B cell (primary cell): Measurements from ENCODE around the gene BPIFB3. TPM values are rescaled to one million over a fixed set of nuclear protein-coding genes. Genes with fewer than 3 reads are reported as not detected.

Source experiments
- ATAC-seq: fragments of 200-7000 bp; cut with Tn5 transposase; one replicate; pipeline ENCODE4 v1.10.0; 2021; ENCODE audit warnings: low read depth, mild to moderate bottlenecking, moderate number of reproducible peaks, moderate library complexity
- CTCF ChIA-PET: fragments of 350-600 bp; sonication (Branson Sonifier 250); formaldehyde crosslinking; loops from one replicate; lab custom pipeline; 2021; ENCODE audit warnings: antibody characterized with exemption, inconsistent platforms; lab: Charles Lee
- POLR2A ChIA-PET: fragments of 350-600 bp; sonication (Branson Sonifier 250); formaldehyde crosslinking; loops from one replicate; lab custom pipeline; 2021; ENCODE audit warnings: antibody characterized with exemption; lab: Charles Lee
- DNase-seq: peaks from one replicate; pipeline ENCODE4 v3.0.0; 2013
- H2AFZ ChIP-seq: 2 replicates; pipeline ENCODE4 v1.6.1; 2012; ENCODE audit warnings: mild to moderate bottlenecking, low read depth, low read length; ENCODE audit not compliant: insufficient read depth, poor library complexity, severe bottlenecking
- H3K27ac ChIP-seq, 2 donors: 1 replicate in 1 of 2; 2 replicates in 1 of 2; pipeline ENCODE4 v1.5.1; 2012 to 2013; ENCODE audit warnings: low read length in 2 of 2, mild to moderate bottlenecking in 2 of 2, moderate library complexity in 1 of 2
- H3K27me3 ChIP-seq, 4 experiments: fragments of 200-600 bp in 1 of 4; sonication (generic) in 1 of 4; replicated peaks in 1 of 4; 1 replicate in 2 of 4; 2 replicates in 2 of 4; pipeline versions ENCODE4 v1.6.1 to v1.7.0; 2013 to 2016; ENCODE audit warnings: low read length in 3 of 4, mild to moderate bottlenecking in 2 of 4, mixed read lengths in 1 of 4, moderate library complexity in 1 of 4; ENCODE audit not compliant: insufficient read depth in 4 of 4, control insufficient read depth in 3 of 4; ENCODE audit errors: control extremely low read depth in 1 of 4
- H3K36me3 ChIP-seq, 2 experiments: replicated peaks in 1 of 2; 1 replicate in 1 of 2; 2 replicates in 1 of 2; pipeline versions ENCODE4 v1.6.1 to v1.7.1; 2013; ENCODE audit warnings: low read length in 1 of 2; ENCODE audit not compliant: insufficient read depth in 2 of 2, control insufficient read depth in 1 of 2; ENCODE audit errors: control extremely low read depth in 1 of 2, extremely low read depth in 1 of 2
- H3K4me1 ChIP-seq, 2 donors: fragments of 200-600 bp in 1 of 2; sonication (generic) in 1 of 2; 1 replicate in 1 of 2; 2 replicates in 1 of 2; pipeline versions ENCODE4 v1.5.1 to v1.6.1; 2013 to 2017; ENCODE audit warnings: low read length in 2 of 2; ENCODE audit not compliant: control insufficient read depth in 2 of 2, insufficient read depth in 2 of 2
- H3K4me2 ChIP-seq: replicated peaks from 2 replicates; pipeline ENCODE3; 2012; ENCODE audit warnings: mild to moderate bottlenecking, low read depth, low read length; ENCODE audit not compliant: poor library complexity, severe bottlenecking
- H3K4me3 ChIP-seq, 5 experiments: fragments of 200-600 bp in 1 of 5; sonication (generic) in 1 of 5; 1 replicate in 3 of 5; 2 replicates in 2 of 5; pipeline versions ENCODE4 v1.5.1 to v1.7.0; 2011 to 2016; ENCODE audit warnings: low read length in 4 of 5, mild to moderate bottlenecking in 4 of 5, low read depth in 2 of 5, control low read depth in 1 of 5, moderate library complexity in 1 of 5; ENCODE audit not compliant: insufficient read depth in 1 of 5; ENCODE audit errors: control extremely low read depth in 1 of 5, extremely low read depth in 1 of 5
- H3K79me2 ChIP-seq: fragments of 200-600 bp; sonication (generic); one replicate; pipeline ENCODE4 v1.6.0; 2016; ENCODE audit warnings: low read length; ENCODE audit not compliant: control insufficient read depth, insufficient read depth
- H3K9ac ChIP-seq: fragments of 200-600 bp; sonication (generic); 2 replicates; pipeline ENCODE4 v1.6.1; 2017; ENCODE audit warnings: mild to moderate bottlenecking, low read length, moderate library complexity
- H3K9me3 ChIP-seq, 3 donors: one replicate each; pipeline versions ENCODE4 v1.6.1 to v1.7.1; 2013; ENCODE audit warnings: low read length in 2 of 3; ENCODE audit not compliant: control insufficient read depth in 2 of 3, insufficient read depth in 1 of 3; ENCODE audit errors: control extremely low read depth in 1 of 3
- H4K20me1 ChIP-seq: 2 replicates; pipeline ENCODE4 v1.6.0; 2012; ENCODE audit warnings: mild to moderate bottlenecking, low read length; ENCODE audit not compliant: insufficient read depth, control insufficient read depth, poor library complexity, severe bottlenecking
- H3K27ac Mint-ChIP-seq: one replicate; pipeline ENCODE4 v1.8.0; 2021; ENCODE audit warnings: mixed read lengths
- H3K27me3 Mint-ChIP-seq: one replicate; pipeline ENCODE4 v1.8.0; 2021; ENCODE audit warnings: mixed read lengths
- H3K4me1 Mint-ChIP-seq: one replicate; pipeline ENCODE4 v1.8.0; 2021; ENCODE audit warnings: mixed read lengths
- H3K4me3 Mint-ChIP-seq: one replicate; pipeline ENCODE4 v1.8.0; 2021; ENCODE audit warnings: mixed read lengths
- H3K9me3 Mint-ChIP-seq: one replicate; pipeline ENCODE4 v1.8.0; 2022; ENCODE audit warnings: mixed read lengths; ENCODE audit not compliant: insufficient read depth
- CTCF ChIP-seq: fragments of 200-600 bp; IDR thresholded peaks from one replicate; pipeline ENCODE4 v1.8.0; 2022; ENCODE audit warnings: antibody characterized with exemption, mild to moderate bottlenecking
- EZH2 ChIP-seq: IDR thresholded peaks from 2 replicates; pipeline ENCODE4 v1.6.1; 2012; ENCODE audit warnings: borderline replicate concordance, low read depth, mild to moderate bottlenecking, moderate library complexity, low read length; ENCODE audit not compliant: insufficient read depth, poor library complexity, severe bottlenecking
- WGBS: methylation state at CpG from one replicate; pipeline ENCODE4 v1.1.5; 2013; ENCODE audit warnings: missing lambda C conversion rate; ENCODE audit not compliant: insufficient coverage; 5-methylcytosine and 5-hydroxymethylcytosine counted together
- intact Hi-C: fragments of 100-400 bp; cut with micrococcal nuclease; formaldehyde crosslinking; loops from one replicate; pipeline ENCODE4 v1.10.0; 2022
- polyA plus RNA-seq: library from polyadenylated mRNA; depleted of rRNA; stranded (reverse); fragments of >200 nt; gene quantifications from 2 replicates; pipeline ENCODE4 v1.2.3, GENCODE V29; 2012
- total RNA-seq, 2 donors: library from RNA; stranded (reverse); fragments of 120-200 nt in 1 of 2; gene quantifications; 1 replicate in 1 of 2; 2 replicates in 1 of 2; pipeline versions ENCODE4 v1.2.3 to v1.2.4, GENCODE V29; 2013 to 2022

BPIFB3 gene
- total and polyA plus RNA-seq, 2 donors (not counting 1 experiment from before 2014, with no cell fraction given) = not detected

- Mint-ChIP-seq H3K4me3 (no peak overlapping the region), H3K27me3 (no peaks in the 10 kb centered on the region), H3K27ac (no peak overlapping the region), H3K9me3 (no peaks in the 10 kb centered on the region), H3K4me1 (no peaks in the 10 kb centered on the region)
- no peaks in the 10 kb centered on the region for H3K79me2 ChIP-seq
- ATAC-seq = no peak
- H2AFZ ChIP-seq = no peak overlapping the region
- no peak overlapping the region for H3K4me3 ChIP-seq
- no peaks in the 10 kb centered on the region for H3K9me3 ChIP-seq
- WGBS = 90% methylated on average over 2 of the region's 2 CpGs
- H4K20me1 ChIP-seq = no peaks in the 10 kb centered on the region
- no peak overlapping the region for H3K9ac ChIP-seq
- no peak for DNase-seq
- no peak overlapping the region for H3K4me2 ChIP-seq
- H3K4me1 ChIP-seq = no peaks in the 10 kb centered on the region
- no peaks in the 10 kb centered on the region for H3K27me3 ChIP-seq
- no peak overlapping the region for H3K27ac ChIP-seq
- intact Hi-C loops = no loop called here
- no peak for TF ChIP-seq EZH2
- TF ChIP-seq CTCF = no peak
- no peaks in the 10 kb centered on the region for H3K36me3 ChIP-seq
- ChIA-PET CTCF (no interaction called here), POLR2A (no interaction called here)
Observed at GRCh38 chr20:33054791-33055190, 1.1 kb downstream of the BPIFB3 start.

GRCh38 chr20:33059136-33059535, 5.4 kb downstream of the BPIFB3 start:
- H3K4me3 Mint-ChIP-seq = no peak overlapping the region
- Histone ChIP-seq H3K27ac (no peak overlapping the region), H3K27me3 (no peaks in the 10 kb centered on the region), H3K79me2 (no peaks in the 10 kb centered on the region), H4K20me1 (no peaks in the 10 kb centered on the region), H3K4me2 (no peak overlapping the region), H3K9me3 (no peaks in the 10 kb centered on the region), H2AFZ (no peak overlapping the region), H3K9ac (no peak overlapping the region), H3K4me1 (no peaks in the 10 kb centered on the region), H3K4me3 (no peak overlapping the region), H3K36me3 (no peaks in the 10 kb centered on the region)
- POLR2A ChIA-PET = no interaction called here
- no peak overlapping the region for H3K27ac Mint-ChIP-seq
- ATAC-seq (no peak), DNase-seq (no peak)
- no peaks in the 10 kb centered on the region for H3K4me1 Mint-ChIP-seq
- no peaks in the 10 kb centered on the region for H3K27me3 Mint-ChIP-seq
- CTCF ChIA-PET = interaction anchor here (1.4 kb wide), 1 partner anchor 157 kb away, joined by 3 read pairs; no protein-coding TSS in a partner anchor
- intact Hi-C loops = no loop called here
- TF ChIP-seq EZH2 (no peak), CTCF (no peak)
- no peaks in the 10 kb centered on the region for H3K9me3 Mint-ChIP-seq
- 91% methylated on average over 3 of the region's 7 CpGs for WGBS
